Measurements from ENCODE around the gene PRKG1. TPM values are rescaled to one million over a fixed set of nuclear protein-coding genes. Genes with fewer than 3 reads are reported as not detected.

The PRKG1 gene
- polyA plus RNA-seq, 3 donors: not detected

DNA sequence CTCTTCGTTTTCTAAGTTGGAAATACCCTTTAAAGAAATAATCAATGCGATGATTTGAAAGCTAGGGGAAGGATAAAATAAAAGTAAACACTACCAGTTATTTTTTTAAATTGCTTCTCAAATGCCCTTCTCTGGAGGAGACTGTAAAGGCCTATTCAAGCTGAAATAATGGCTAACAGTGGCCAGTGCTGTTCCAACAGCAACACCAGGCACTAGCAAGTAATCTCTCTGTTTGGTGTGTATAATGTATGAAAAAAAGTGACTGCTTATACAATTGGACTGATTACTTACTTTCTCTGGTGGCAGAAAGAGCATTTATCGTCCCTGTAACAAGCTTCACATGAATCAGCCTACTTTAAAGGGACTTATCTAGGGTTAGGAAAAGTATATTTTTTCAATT, 522.4 kb downstream of the PRKG1 start:
- Histone ChIP-seq H2AFZ (ENCODE audit: insufficient read depth, low read depth, low read length, poor library complexity, severe bottlenecking) (no peak overlapping the region), H3K79me2 (ENCODE audit: insufficient read depth, low read length) (no peaks in the 10 kb centered on the region), H3K4me2 (replicated peaks; ENCODE audit: extremely low read depth, low read length, poor library complexity, severe bottlenecking) (no peak overlapping the region), H3K4me3 (replicated peaks in 1 of 3; ENCODE audit: low read depth in 2 of 3, low read length in 3 of 3) (no peak overlapping the region), H3K27ac (ENCODE audit: low read depth in 1 of 2, low read length in 2 of 2) (no peak overlapping the region), H3K4me1 (ENCODE audit: control insufficient read depth in 1 of 2, insufficient read depth in 2 of 2, low read length in 2 of 2) (no peaks in the 10 kb centered on the region), H3K27me3 (ENCODE audit: control insufficient read depth in 2 of 2, insufficient read depth in 2 of 2, low read length in 2 of 2) (no peaks in the 10 kb centered on the region), H3K9me3 (replicated peaks in 1 of 2; ENCODE audit: control insufficient read depth in 1 of 2, insufficient read depth in 1 of 2, low read length in 2 of 2) (no peaks in the 10 kb centered on the region), H3K36me3 (replicated peaks in 1 of 2; ENCODE audit: control insufficient read depth in 1 of 2, insufficient read depth in 2 of 2, low read length in 2 of 2) (no peaks in the 10 kb centered on the region), H3K9ac (ENCODE audit: insufficient read depth, low read length, poor library complexity, severe bottlenecking) (no peak overlapping the region), H4K20me1 (ENCODE audit: insufficient read depth, low read length) (no peaks in the 10 kb centered on the region)
- Mint-ChIP-seq H3K27me3 (ENCODE audit: low read depth in 3 of 3) (no peaks in the 10 kb centered on the region), H3K4me1 (no peaks in the 10 kb centered on the region), H3K36me3 (no peaks in the 10 kb centered on the region), H3K27ac (no peak overlapping the region), H3K4me3 (no peak overlapping the region), H3K9me3 (peaks cover 0 to 9% (median 1%) of the 10 kb centered on the region in 7 donors)
- WGBS (ENCODE audit: insufficient coverage): no CpG with 5 or more reads among the region's 3 CpGs
- intact Hi-C loops (cut with micrococcal nuclease): no loop called here
- no peak for DNase-seq
- TF ChIP-seq, protein P1, sequence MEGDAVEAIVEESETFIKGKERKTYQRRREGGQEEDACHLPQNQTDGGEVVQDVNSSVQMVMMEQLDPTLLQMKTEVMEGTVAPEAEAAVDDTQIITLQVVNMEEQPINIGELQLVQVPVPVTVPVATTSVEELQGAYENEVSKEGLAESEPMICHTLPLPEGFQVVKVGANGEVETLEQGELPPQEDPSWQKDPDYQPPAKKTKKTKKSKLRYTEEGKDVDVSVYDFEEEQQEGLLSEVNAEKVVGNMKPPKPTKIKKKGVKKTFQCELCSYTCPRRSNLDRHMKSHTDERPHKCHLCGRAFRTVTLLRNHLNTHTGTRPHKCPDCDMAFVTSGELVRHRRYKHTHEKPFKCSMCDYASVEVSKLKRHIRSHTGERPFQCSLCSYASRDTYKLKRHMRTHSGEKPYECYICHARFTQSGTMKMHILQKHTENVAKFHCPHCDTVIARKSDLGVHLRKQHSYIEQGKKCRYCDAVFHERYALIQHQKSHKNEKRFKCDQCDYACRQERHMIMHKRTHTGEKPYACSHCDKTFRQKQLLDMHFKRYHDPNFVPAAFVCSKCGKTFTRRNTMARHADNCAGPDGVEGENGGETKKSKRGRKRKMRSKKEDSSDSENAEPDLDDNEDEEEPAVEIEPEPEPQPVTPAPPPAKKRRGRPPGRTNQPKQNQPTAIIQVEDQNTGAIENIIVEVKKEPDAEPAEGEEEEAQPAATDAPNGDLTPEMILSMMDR (IDR thresholded peaks at IDR 0.05): no peak

DNA sequence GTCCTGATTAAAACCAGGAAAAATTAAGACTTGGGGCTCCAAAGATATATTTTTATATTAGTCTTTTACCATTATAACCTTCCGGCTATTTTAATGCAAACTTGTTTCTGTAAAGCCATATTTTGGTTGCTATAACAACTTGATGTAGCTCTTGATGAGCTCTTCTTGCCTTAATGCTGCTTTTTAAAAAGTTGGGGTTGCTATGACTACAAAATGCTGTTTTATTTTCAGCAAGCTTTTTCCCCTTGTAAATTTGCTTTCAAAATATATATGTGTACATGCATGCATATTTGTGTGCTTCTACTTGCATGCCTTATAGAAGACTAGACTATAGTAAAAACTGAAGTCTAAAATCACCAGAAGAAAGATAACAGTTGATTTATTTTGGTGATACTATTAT, 525.4 kb downstream of the PRKG1 start:
- H3K4me1 ChIP-seq (ENCODE audit: control insufficient read depth in 1 of 2, insufficient read depth in 2 of 2, low read length in 2 of 2): no peaks in the 10 kb centered on the region
- Mint-ChIP-seq H3K36me3 (no peaks in the 10 kb centered on the region), H3K27me3 (ENCODE audit: low read depth in 3 of 3) (no peaks in the 10 kb centered on the region), H3K4me3 (no peak overlapping the region), H3K27ac (no peak overlapping the region), H3K4me1 (no peaks in the 10 kb centered on the region), H3K9me3 (peaks cover 0 to 12% (median 2%) of the 10 kb centered on the region in 7 donors)
- no peak overlapping the region for H3K4me2 ChIP-seq (replicated peaks; ENCODE audit: extremely low read depth, low read length, poor library complexity, severe bottlenecking)
- no peak overlapping the region for H3K9ac ChIP-seq (ENCODE audit: insufficient read depth, low read length, poor library complexity, severe bottlenecking)
- no peak overlapping the region for H3K4me3 ChIP-seq (replicated peaks in 1 of 3; ENCODE audit: low read depth in 2 of 3, low read length in 3 of 3)
- no peaks in the 10 kb centered on the region for H3K36me3 ChIP-seq (replicated peaks in 1 of 2; ENCODE audit: control insufficient read depth in 1 of 2, insufficient read depth in 2 of 2, low read length in 2 of 2)
- TF ChIP-seq, protein P1 (IDR thresholded peaks at IDR 0.05): no peak
- no CpG with 5 or more reads among the region's 1 CpG for WGBS (ENCODE audit: insufficient coverage)
- no peaks in the 10 kb centered on the region for H4K20me1 ChIP-seq (ENCODE audit: insufficient read depth, low read length)
- intact Hi-C loops (cut with micrococcal nuclease): no loop called here
- H3K9me3 ChIP-seq (replicated peaks in 1 of 2; ENCODE audit: control insufficient read depth in 1 of 2, insufficient read depth in 1 of 2, low read length in 2 of 2): no peaks in the 10 kb centered on the region
- H3K27me3 ChIP-seq (ENCODE audit: control insufficient read depth in 2 of 2, insufficient read depth in 2 of 2, low read length in 2 of 2): no peaks in the 10 kb centered on the region
- no peak for DNase-seq
- H3K27ac ChIP-seq (ENCODE audit: low read depth in 1 of 2, low read length in 2 of 2): no peak overlapping the region
- no peaks in the 10 kb centered on the region for H3K79me2 ChIP-seq (ENCODE audit: insufficient read depth, low read length)
- H2AFZ ChIP-seq (ENCODE audit: insufficient read depth, low read depth, low read length, poor library complexity, severe bottlenecking): no peak overlapping the region
